GM18858 (cell line): Measurements from ENCODE around the gene JAG1.
A peak's percentile ranks its signal among the peaks of the same experiment; 100 is the strongest.
"Not testable (repeated sequence)": the region's sequence is repeated elsewhere in the genome, so short reads cannot be mapped to it uniquely, and the experiment has no call there.

Source experiments
- ATAC-seq: cut with Tn5 transposase; IDR thresholded peaks from one replicate; pipeline ENCODE4 v1.9.1; 2021; ENCODE audit not compliant: unreplicated experiment

JAG1 gene

DNA sequence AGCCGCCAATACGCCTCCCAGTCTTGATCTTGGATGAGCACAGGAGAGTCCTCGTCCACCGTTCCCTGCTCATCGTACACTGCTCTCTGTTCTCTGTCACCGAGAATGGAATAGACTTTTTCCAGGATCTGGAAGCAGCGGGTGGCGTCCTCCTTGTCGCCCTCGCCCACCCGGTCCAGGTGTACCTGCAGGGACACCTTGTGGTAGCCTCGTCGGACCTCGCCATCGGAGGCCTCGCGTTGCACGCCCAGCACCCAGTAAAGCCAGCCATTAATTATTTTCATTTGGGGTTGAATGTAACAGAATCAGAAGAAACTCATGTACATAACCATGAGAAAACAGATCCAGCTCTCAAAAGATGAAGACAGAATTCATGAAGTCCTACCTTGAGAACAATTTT, 59.9 kb downstream of the JAG1 start:
- no peak for ATAC-seq

DNA sequence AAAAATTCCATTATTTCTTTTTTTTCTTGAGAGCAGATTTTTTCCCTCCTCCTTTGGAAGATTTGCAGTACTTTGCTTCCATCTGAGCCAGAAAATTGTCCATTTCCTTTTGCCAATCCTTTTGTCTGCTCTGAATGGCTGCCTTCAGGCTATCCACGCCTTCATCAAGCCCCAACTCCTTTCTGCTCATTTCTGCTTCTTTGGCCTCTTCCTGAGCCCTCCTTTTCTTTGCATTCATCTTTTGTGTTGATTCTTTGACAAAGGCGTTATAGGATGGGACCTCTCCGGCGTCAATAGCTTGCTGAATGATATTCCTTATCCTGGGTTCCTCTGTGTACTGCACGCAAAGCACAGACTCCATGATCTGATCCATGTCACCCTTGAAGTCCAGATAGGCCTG, 60.4 kb downstream of the JAG1 start:
- ATAC-seq = not testable (repeated sequence)

- peak; percentile 66 for ATAC-seq
Measured at GRCh38 chr20:10611357-10611756, 62.4 kb downstream of the JAG1 start.

DNA sequence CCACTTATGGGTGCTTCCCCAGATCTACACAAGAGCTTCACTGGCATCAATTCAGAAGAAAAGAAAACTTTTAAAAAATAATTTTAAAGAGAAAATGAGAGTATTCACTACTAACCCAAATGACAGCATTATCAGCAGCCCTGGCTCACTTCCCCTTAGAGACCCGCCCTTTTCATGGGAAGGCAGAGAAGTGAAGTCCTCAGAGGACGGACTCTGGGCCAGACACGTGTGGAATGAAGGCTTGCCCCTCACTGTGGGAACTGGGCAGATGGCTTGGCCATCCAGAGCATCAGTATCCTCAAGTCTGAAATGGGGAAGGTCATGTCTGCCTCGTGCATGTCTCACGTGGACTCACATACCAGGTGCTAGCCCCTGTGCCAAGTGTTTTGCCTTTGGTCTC, 63.5 kb downstream of the JAG1 start:
- ATAC-seq = no peak

DNA sequence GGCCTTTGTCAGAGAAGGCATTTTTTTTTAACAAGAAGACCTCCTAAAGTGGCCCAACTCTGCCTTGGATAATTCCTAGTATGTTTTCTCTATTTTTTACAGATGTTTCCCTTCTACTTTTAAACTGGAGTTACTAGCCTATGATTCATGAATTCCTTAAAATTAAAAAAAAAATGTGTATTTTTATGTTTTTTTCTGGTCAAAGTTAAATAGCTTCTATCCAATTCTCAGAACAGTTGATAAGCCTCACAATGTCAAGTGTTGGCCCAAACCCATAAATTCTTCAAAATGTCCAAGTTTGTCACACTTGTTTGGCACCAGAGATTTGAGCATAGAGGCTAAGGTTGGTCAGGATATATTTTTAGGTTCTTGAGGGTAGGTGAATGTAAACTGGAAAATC, 64.0 kb downstream of the JAG1 start:
- ATAC-seq = no peak

DNA sequence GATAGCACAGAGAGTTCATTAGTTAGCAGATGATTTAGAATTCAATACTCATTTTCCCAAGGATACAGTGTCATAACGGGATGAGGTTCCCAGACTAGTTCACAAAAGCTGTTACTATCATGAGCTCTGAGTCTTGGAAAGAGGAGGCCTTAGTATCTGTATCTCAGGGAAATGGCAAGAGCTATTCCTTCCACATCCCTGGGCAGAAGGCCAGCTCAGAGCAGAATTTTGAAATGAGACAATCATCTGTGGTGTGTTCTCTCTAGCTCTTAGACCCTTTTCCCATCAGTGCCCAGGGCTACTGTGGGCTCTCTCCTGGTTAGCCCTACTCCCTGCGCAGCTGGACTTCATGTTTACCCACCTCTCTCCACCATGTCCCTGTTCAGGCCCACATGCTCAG, 64.5 kb downstream of the JAG1 start:
- no peak for ATAC-seq

GRCh38 chr20:10605547-10606195, 68.1 kb downstream of the JAG1 start:
- ATAC-seq = no peak

DNA sequence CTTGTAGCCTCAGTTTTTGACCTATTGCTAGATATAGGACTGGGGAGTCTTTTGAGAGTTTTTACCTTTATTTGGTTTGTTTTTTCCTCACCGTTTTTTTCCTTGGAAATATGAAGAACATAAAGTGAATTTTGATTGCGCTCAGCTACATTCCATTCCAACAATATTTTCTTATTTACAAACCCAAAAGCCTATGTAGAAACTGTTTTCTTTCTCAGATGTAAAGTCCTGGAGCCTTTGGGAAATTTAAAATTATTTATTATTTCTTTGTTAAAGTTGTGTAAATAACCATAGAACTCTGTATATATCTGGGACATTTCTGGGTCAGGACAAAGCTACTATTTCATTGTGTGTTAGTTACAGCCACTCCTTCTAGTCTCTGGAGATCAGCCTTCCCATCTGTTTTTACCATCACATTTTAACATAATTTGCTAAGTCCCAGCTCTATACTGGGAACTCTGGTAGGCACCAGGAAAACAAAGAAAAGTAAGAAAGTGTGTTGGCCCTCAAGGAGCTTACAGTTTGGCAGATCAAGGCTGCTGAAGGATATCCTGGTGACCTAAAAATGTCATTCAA, 68.8 kb downstream of the JAG1 start:
- ATAC-seq = no peak

DNA sequence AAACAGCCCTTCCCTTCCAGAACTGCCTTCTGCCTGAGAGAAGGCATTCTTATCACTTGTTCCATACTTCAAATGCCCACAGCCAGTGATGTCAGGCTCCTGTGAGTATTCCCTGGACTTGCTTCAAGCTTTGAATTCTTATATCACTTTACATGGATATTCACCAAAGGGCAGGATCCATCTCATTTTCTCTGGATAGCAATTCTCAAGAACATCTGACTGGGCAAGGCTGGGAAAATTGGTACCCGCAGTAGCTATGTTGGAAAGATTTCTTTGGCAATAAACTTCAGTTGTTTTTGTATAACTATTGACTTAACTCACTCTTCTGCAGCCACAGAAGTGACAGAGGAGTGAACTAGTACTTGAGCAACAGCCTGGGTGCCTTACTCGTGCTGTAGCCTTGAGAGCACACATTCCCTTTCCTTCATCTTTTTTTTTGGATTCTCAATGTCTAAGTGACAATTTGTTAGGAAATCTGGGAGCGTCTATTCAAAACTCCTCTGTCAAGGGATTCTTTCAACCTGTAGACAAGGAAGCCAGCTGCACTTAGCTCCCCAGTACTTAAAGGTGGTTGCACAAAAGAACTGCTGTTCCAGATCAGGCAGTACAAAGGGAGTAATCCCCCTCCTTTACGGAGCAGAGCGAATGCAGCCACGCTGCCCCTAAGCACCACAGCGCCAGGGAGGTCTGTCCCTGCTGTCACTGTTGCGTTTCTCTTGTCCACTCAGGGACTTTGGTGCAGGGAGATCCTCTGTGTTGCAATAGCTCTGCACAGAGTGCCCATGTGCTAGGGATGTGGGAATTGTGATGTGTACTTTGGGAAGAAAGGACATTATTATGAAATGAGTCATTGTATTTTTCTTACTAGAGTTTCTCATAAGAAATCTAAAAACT, 69.6 kb downstream of the JAG1 start:
- ATAC-seq = no peak

DNA sequence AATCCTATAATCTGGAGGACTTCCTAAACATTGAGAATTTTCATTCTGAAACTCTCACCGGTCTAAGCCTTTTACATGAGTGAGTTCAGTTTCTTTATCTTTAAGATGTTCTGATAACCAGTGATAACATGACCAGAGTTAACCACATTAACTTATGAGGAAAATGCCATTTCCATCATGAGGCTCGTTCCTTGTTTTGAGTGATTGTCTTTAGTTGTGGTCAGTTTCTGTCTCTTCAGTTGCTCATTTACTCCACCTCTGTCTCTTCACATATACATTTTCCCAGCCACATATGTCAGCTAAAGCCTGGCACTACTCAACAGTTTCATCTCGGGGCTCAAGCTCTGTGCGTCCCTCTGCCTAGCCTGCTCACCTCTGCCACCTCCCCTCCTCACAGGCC, 70.4 kb downstream of the JAG1 start:
- ATAC-seq = no peak

DNA sequence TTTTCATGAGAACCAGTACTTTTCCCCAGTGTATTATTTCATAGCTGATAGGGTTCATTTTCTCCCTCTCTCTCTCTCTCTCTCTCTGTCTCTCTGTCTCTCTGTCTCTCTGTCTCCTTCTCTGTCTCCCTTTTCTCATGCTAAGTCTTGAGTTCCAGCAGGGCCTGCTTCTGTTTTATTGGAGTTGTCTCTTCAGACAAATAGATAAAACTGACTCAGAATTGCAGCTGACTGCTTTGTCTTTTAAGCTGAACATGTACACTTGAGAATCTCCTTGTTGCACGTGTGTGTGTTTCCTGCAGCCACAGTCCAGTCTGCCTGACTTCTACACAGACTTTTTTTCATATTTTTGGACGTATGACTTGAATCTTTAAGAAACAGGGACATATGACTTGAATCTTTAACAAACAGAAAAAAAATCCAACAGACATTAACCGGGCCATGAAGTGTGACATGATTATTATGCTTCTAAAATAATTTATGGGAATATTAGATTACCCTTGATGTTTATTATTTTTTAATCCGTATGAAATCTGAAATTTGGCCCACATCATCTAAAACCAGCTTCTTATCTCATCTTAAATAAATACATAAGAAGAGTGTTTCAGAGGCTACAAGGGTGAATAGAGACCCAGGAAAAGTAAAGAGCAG, 71.5 kb downstream of the JAG1 start:
- no peak for ATAC-seq

DNA sequence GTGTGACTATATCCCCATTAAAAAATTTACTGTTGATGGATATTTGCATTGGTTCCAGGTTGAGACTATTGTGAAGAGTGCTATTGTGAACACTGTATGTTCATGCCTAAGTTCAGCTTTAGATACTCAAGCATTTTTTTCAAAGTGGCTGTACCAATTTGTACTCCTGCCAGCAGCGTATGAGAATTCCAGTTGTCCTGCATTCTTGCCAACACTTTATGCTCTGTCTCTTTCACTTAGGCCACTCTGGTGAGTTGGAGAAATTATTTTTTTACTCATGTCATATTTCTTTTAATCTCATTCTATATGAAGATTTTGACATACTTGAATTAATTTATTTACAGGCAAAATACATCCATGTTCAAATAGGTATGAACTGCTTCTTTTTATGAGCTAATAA, 76.2 kb downstream of the JAG1 start:
- no peak for ATAC-seq

DNA sequence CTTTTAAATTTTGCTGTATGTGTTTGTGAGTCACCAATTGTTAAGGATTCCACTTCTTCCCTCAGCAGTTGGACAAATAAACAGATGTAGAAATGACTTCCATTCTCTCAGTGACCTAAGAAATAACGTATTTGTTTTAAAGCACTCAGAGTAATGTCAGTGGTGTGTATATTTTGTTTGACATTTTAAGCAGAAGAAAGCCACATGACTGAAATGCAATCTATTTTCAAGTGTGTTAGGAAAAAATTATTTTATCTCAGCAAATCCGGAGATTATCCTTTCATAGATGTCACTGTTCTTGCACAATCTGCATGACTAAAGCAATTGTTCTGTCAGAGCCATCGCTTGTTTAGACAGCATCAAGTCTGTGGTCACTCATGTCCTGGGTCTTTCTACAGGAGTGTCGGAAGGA, 77.1 kb downstream of the JAG1 start:
- ATAC-seq = no peak

DNA sequence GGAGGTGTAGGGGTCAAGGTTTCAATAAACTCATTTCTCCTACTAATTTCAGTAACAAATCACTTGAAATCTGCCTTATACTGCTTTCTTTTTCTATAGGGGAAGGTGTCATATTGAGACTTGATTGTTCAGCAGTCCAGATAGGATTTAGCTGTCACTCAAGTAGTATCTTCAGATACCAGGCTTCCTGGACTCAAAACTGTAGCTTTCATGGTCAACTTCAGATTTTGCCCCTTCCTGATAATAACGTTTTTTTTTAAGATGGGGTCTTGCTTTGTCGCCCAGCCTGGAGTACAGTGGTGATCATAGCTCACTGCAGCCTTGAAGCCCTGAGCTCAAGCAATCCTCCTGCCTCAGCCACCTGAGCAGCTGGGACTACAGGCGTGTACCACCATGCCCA, 77.8 kb downstream of the JAG1 start:
- no peak for ATAC-seq

- ATAC-seq = no peak
Measured at GRCh38 chr20:10595266-10595665, 78.5 kb downstream of the JAG1 start.

GRCh38 chr20:10594296-10594868, 79.4 kb downstream of the JAG1 start:
- ATAC-seq = no peak

- no peak for ATAC-seq
Measured at GRCh38 chr20:10591946-10592521, 81.8 kb downstream of the JAG1 start.

GRCh38 chr20:10590950-10591671, 82.7 kb downstream of the JAG1 start:
- no peak for ATAC-seq

- ATAC-seq = not testable (repeated sequence)
Measured at GRCh38 chr20:10590446-10590845, 83.4 kb downstream of the JAG1 start.
